Activated CD4-positive, alpha-beta T cell treated with anti-CD3 and anti-CD28 coated beads for 24 hours (primary cell): ENCODE measurements around the gene PAPOLB.

Source experiments
- DNase-seq, 2 donors: peaks; one replicate each; pipeline ENCODE4 v3.0.0-alpha.2; 2020; ENCODE audit warnings: low read depth in 2 of 2

The PAPOLB gene

DNA sequence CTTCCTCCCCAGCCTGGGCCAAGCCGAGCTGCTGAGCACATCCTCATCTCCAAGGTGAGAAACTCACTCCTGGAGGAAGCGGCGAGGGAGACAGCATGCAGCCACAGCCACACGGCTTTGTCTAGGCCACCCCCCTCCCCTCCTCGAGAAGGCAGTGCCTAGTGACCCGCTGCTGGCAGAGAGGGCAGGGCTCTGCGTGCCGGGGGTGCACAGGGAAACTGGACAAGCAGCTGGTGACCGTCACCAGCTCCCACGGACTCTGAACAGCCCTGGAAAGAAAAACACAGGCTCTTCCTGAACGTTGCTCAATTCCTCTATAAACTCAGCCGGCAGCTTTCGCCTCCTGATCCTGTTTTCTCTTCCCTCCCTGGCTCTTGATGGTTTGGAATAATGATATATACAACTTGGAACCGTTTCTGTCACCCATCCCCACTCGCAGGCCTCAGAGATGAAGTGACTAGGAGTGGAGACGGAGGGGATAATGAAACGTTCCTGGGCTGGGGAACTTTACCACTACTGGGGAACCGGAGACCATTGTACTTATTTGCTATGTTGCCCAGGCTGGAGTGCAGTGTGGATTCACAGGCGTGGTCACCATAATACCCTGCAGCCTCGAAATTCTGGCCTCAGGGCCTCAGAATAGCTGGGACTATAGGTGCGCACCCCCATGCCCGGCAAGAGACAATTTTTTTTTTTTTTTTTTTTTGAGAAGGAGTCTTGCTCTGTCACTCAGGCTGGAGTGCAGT lies 19.3 kb downstream of the PAPOLB start:
- DNase-seq, result no peak

- DNase-seq, result no peak
These were observed 20.0 kb downstream of the PAPOLB start for GRCh38 chr7:4841836-4842235.

GRCh38 chr7:4841007-4841784 lies 20.6 kb downstream of the PAPOLB start:
- DNase-seq, result no peak

GRCh38 chr7:4840079-4840501 lies 21.7 kb downstream of the PAPOLB start:
- DNase-seq, result no peak

- no peak for DNase-seq
These were observed 23.1 kb downstream of the PAPOLB start for GRCh38 chr7:4838626-4839334.

GRCh38 chr7:4837803-4838625 lies 23.8 kb downstream of the PAPOLB start:
- no peak for DNase-seq

DNA sequence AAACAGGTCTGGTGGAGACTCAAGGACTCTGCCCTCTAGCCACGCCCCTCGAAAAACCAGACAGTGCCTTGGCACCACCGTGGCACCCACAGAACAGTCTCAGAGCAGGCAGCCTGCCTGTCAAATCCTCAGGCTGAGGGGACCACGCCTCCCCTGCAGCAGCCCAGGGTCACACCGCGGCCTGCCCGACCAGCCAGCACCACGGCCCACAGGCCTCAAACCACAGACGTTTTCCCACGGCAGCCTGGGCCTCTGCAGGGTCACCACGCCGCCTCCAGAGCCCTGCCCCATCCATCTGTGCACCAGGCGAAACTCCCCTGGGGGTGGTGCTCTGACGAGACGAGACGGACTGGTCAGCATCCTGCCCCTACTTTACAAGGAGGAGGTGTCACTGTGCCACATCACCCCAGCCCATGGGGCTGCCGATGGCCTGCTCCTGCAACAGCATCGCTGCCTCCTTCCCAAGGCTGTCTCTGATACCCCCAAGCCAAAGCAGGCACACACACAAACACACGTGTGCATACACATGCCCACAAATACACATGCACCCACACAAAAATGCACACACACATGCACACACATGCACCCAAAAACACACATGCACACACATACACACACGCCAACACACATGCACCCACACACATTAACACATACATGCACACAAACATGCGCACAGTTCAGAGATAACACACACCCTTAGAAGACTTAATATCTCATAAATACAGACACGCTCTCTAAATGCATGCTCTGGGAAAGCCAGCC lies 24.6 kb downstream of the PAPOLB start:
- DNase-seq, result no peak

DNA sequence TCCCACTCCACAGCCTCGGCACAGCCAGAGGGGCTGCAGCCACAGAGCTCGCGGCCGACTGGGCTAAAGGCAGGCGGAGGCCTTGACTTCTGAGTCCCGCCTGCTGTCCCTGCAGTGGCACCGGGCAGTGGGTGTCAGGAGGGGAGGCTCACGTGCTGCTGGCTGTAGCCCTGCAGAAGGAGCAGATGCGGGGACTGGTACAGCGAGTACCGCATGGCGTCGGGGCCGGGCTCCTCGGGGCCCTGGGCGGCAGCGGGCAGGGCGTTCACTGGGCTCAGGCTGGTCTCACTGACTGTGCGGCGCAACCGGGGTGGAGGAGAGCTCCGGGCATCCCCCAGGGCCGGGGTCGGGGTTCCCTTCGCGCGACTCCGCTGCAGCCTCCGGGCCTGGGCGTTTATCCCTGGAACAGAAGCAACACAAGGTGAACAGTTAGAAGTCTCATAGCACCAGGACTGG lies 25.6 kb downstream of the PAPOLB start:
- DNase-seq, result no peak

GRCh38 chr7:4835398-4836205 lies 26.2 kb downstream of the PAPOLB start:
- no peak for DNase-seq

DNA sequence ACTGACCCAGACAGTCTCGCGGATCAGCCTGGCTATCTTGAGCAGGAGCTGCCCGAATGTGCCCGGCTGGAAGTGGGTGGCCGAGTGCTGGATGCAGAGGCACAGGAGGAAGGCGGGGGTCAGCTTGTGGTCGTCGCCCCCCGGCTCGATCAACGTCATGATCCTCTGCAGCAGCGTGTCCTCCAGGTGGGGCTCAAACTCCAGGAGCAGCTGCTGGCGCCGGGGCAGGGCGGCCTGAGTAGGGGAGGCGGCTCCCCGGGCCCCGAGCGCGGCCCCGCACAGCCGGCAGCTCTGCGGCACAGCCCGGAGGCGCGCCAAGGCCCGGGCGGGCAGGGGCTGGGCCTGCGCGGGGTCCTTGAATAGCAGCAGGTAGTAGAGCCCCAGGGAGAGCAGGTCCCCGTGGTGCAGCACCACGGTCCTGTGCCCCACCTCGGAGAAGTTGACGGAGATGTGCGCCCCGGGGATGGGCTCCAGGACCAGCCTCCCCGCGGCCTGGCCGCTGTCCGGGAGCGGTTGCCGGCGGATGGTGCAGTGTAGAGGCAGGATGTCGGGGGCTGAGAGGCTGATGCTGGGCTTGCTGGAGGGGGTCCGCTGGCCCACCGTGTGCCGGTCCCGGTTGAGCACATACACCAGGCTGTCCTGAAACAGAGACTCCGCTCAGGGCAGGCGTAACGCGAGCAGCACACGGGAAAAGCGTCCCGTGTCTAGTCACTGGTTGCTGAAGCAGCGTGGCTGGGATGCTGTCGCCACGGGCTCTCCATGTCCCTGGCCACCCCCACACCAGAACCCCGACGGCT lies 27.0 kb downstream of the PAPOLB start:
- DNase-seq, result no peak

DNA sequence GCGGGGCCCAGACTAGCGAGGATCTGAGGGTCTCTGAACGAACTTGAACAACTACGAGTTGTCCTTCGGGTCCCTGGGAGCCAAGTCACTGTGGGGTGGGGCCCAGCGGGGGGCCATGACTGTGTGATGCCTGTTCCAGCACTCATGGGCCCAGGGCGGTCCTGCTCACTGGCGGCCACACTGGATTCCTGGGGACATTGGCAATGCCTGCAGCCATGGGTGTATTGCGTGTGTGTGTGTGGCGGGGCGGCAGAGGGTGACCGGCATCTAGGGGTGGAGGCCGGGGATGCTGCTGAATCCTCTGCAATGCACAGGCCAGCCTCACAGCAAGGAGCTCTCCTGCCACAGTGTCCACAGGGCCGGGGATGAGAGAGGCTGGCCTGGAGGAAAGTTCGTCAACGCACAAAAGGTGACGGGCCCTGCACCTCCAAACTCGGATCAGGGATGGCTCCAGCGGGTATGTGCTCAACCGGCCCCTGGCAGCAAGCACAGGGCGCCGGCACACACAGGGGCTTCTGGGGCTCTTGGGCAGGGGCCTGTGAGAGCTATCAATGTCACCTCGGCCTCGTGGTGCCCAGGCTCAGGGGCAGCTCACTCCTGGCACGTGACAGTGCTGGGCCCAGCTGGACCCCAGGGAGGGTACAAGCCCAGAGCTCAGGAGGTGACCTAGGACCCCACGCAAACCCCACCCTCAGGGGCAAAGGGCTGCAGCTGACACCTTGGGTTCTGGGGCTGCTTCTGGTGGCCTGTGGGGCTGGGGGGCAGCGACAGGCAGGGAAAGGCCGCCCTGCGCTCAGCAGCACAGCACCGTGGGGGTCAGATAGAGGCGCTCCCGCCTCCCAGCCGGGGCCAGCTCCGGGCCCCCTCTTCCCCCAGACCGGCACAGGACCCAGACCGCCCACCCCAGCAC lies 27.9 kb downstream of the PAPOLB start:
- no peak for DNase-seq

- no peak for DNase-seq
These were observed 28.7 kb downstream of the PAPOLB start for GRCh38 chr7:4833176-4833575.

DNA sequence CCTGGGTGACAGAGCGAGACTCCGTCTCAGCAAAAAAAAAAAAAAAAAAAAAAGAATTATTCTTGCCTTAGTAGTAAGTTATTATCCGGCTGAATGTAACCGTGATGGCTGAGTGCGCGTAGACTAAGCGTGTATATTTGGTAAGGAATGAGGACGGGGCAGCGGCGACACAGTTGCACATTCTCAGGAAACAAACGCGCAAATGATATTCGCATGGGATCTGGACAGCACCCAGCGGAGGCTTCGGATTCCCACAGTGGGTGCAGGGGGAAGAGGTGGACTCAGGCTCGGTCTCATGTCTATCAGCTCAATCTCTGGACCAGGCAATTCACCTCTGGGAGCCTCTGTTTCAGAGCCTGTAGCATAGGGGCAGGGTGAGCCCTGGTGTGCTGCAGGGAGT lies 29.1 kb downstream of the PAPOLB start:
- DNase-seq, result no peak

GRCh38 chr7:4831723-4832495 lies 29.9 kb downstream of the PAPOLB start:
- no peak for DNase-seq

DNA sequence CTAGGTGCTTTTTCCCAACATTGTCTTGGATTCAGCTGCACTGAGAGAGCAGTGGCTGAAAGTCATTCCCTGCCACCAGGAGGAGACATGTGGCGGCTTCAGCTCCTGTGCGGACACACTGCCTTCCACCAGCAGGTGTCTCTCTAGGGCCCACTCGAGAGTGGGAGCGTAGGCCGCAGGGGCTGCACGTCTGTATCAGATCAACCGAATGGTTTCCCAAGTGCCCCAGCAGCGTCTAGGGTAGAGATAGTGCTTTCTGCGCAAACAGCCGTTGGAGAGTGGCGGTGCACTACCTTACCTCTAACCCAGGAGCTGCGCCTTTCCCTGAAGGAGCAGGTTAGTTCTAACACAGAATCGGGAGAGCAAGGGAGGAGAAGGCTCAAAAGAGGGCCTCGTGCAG lies 31.7 kb downstream of the PAPOLB start:
- peak; percentile 27 to 51 for DNase-seq

DNA sequence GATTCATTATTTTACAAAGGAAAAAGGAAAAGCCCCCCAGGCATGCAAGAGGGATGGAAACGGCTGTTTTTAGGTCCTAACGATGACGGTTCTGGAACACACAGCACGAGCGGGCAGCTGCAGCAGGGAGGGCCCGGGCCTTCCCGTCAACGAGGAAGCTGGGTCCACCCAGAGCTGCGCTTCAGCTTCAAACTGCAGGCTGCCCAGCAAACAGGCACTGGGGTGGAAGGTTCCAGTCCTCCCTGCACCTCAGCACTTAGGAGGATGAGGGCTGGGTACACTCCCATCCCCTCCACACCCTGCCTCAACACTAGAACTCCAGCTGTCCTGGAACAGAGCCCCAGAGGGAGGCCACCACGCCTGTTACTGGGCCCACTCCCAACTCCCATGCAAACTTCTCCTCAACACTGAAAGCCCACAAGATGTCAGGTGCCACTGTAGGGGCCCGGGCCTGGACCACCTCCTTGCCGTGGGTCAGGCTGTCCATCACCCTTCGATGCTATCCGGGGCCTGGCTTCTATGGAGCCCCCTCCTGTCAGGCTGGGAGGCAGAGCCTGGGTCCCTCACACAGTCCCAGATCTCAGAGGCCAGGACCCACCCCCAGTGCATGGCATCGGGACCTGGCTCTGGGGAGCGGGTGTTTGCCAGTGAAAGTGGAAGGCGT lies 33.0 kb downstream of the PAPOLB start:
- DNase-seq, result no peak

DNA sequence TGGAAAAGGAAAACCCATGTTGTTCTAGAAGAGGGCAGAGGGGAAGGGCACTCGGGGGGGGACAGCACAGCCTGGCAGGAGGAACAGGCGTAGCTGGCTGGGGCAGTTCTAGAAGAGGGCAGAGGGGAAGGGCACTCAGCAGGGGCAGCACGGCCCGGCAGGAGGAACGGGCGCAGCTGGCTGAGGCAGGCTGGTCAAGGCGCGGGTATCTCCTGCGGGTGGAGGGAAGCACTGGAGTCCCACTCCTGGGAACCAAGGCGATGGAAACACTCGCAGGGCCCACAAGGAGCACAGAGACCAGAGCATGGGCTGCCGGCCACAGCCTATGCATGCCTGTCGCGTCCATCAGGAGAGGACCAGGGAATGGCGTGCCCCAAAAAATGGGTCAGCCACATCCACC lies 36.7 kb downstream of the PAPOLB start:
- no peak for DNase-seq
